ENCODE measurements around the gene MRAP. TPM values are rescaled to one million over a fixed set of nuclear protein-coding genes. Genes with fewer than 3 reads are reported as not detected.
"Not testable (repeated sequence)": the region's sequence is repeated elsewhere in the genome, so short reads cannot be mapped to it uniquely, and the experiment has no call there.

The MRAP gene
- polyA plus RNA-seq (ENCODE audit: insufficient read depth in 1 of 5, insufficient read length in 5 of 5, low replicate concordance in 1 of 5) = under 1 TPM in 2 of 5 donors, not detected in 3; 0.21 to 0.34 TPM
- long read RNA-seq, donor 1 = 0 reads
- long read RNA-seq, donor 2 = 0 reads
- long read RNA-seq, donor 3, partial matches to known transcripts = 38 of 38 reads
- long read RNA-seq, donor 3, other reads (novel, unspliced or antisense) = 0 of 38 reads
- long read RNA-seq, donor 4 = 0 reads
- long read RNA-seq, donor 5 = 0 reads
- long read RNA-seq, donor 6 = 0 reads
- long read RNA-seq, donor 7, partial matches to known transcripts = 9 of 9 reads
- long read RNA-seq, donor 7, other reads (novel, unspliced or antisense) = 0 of 9 reads
- long read RNA-seq, donor 8 = 0 reads

DNA sequence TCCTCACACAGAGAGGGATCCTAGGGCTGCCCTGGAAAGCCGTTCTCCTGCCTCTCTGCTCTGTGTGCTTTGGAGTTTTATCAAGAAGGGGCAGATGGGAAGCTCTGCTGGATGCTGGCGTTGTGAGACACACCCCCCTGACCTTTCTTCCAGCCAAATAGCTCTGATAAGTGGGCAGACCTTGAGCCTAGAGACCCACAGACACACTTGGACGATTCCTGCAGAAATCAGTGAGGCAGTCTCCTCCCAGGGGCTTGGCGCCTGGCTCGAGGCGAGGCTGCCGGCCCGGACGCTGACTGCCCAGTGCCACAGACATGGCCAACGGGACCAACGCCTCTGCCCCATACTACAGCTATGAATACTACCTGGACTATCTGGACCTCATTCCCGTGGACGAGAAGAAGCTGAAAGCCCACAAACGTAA lies at the start of gene MRAP:
MRAP (plus strand) TSS at position 198 of the 424 bp plus-strand sequence; CDS start at position 315, 117 bp downstream.
- no peak for DNase-seq

DNA sequence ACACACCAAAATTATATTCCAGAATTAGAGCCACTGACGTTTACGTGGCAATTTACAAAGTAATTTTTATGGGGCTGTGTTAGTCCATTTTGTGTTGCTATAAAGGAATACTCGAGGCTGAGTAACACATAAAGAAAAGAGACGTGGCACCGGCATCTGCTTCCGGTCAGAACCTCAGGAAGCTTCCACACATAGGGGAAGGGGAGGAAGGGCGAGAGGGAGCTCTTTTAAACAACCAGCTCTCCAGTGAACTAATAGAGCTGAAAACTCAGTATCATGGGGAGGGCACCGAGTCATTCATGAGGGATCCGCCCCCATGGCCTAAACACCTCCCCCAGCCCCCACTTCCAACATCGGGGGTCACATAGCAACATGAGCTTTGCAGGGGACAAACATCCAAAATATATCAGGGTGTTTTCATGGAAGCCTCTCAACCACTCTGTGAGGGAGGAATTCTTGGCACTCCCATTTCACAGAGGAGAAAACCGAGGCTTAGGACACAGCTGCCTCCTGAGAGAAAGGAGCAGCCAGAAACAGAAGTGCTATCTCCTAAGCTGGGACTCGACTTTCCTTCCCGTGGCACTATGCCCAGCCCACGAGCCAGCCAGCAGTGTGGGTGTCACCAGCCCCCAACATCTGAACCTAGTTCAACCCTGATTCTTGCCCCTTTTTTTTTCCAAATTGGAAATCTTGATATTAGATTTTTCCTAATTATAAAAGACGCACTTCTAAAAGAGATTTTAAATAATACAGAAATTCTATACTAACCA lies 49.0 kb upstream of the MRAP start:
- DNase-seq = no peak

- no peak for DNase-seq
Measured at GRCh38 chr21:32252136-32252535, 46.5 kb upstream of the MRAP start.

GRCh38 chr21:32253215-32253641 lies 45.4 kb upstream of the MRAP start:
- no peak for DNase-seq

DNA sequence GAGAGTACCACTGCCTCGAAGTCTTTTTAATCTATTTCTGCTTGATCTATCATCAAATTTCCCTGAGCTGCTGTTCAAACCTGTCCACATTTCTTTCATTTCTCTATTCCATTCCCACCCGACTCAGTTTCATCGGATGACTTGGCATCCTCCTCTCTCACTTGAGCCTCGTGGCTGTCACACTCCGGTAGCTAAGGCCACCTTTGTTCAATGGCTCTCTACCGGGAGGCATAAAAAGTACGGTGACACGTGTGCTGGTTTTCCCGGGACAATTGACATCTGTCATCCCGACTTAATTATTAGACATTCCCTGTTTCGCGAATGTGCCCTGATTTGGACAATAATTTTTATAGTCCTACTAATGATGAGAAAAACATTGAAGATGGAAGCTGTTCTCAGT lies 42.4 kb upstream of the MRAP start:
- DNase-seq = no peak

GRCh38 chr21:32256873-32257620 lies 41.6 kb upstream of the MRAP start:
- DNase-seq = peak; percentile 83 to 90

DNA sequence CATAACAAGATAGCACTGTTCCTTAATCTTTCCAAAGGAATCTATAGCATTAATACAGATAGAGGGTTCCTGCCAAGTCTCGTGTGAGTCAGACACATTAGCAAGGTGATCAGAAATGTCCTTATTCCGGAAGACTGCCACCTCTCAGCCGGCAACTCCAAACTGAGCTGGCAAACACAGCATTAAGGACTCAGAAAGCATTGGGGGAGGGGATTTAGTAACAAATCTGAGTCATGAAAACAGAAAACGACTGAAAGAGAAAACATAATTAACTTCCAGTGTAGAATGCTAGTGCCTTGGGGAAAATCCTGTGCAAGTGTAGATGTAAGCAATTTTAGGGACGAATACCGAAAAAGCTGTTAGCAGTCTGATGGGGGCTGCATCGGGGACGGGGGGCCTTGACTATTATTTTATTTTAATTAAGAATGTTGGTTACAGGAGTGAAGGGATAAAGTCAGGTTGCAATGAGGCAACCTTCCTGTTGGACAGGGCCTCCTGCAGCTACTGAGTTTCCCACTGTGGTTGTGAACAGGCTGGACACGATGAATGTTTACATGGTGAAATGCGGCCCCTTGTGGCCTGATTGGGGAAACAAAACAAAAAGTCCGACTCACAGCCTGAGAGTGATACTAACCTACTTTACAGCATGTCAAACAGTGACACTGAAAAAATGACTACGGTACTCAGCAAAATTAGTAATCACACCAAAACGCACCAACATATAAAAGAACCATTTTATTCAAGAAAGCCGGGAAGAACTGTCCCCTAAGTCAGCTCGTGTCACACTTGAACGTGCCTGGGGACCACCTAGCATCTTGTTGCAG lies 40.5 kb upstream of the MRAP start:
- peak; percentile 70 to 80 for DNase-seq

- DNase-seq = not testable (repeated sequence)
Measured at GRCh38 chr21:32258786-32259048, 39.9 kb upstream of the MRAP start.

DNA sequence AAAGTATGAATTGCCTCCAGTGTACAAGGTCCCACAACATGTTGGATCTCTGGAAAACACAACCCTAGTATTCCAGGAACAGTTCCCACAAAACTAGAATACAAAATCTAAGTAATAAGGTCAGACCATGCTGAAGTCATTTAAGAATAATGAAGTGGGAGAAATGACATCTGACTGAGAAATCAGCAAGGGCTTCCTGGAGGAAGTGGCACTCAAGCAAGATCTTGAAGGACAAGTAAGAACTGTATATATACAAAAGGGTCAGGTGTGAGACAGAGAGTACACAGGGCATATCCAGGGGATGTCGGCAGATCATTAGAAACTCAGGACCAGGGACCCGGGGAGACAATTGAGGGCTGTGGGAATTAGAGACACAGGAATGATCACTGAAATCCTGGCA lies 38.5 kb upstream of the MRAP start:
- no peak for DNase-seq

DNA sequence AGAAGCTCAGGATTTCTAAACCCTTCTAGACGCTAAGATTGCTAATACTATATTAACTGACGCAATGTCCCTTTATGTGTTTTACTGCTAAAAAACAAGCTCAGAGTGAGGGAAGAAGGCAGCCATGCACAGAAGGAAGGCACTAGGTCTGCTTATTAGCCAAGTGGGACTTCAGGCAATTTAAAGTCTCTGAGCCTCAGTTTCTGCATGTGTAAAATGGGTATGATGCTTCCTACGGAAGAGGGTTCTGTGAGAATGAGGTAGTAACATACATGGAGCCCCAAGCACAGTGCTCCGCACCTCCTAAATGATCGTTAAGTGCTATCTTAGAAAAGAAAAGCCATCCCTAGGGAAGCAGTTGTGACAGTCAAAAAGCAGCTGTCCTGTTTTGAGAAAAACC lies 36.7 kb upstream of the MRAP start:
- no peak for DNase-seq

GRCh38 chr21:32265321-32265720 lies 33.3 kb upstream of the MRAP start:
- not testable (repeated sequence) for DNase-seq

- no peak for DNase-seq
Measured at GRCh38 chr21:32270748-32271147, 27.9 kb upstream of the MRAP start.

DNA sequence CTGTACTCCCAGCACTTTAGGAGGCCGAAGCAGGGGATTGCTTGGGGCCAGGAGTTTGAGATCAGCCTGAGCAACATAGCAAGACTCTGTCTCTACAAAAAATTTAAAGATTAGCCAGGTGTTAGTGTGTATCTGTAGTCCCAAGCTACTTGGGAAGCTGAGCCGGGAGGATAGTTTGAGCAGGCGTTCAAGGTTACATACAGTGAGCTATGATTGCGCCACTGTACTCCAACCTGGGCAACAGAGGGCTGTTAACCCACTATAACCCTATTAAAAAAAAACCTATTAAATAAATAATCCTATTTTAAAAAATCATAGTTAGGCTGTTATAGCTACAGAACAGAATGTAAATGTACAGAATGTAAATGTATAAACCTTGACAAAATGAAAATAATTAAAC lies 22.0 kb upstream of the MRAP start:
- DNase-seq = no peak

GRCh38 chr21:32278103-32278502 lies 20.6 kb upstream of the MRAP start:
- DNase-seq = no peak

- peak; percentile 93 to 95 for DNase-seq
Measured at GRCh38 chr21:32278518-32279376, 19.9 kb upstream of the MRAP start, which contains the start of gene MIS18A. MIS18A (minus strand) TSS chr21:32279049; CDS start chr21:32279014, 35 bp downstream.

DNA sequence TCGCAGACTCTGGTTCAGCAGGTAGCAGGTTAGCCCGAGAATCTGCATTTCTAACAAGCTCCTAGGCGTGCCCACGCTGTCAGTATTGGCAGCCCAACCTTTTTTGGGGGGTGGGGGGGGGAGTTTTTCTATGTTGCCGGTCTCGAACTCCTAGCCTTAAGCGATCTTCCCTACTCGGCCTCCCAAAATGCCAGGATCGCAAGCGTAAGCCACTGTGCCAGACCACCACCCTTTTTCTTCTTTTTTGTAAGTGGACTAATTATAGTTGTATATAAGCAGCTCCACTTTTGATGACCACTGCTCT lies 19.3 kb upstream of the MRAP start:
- no peak for DNase-seq

DNA sequence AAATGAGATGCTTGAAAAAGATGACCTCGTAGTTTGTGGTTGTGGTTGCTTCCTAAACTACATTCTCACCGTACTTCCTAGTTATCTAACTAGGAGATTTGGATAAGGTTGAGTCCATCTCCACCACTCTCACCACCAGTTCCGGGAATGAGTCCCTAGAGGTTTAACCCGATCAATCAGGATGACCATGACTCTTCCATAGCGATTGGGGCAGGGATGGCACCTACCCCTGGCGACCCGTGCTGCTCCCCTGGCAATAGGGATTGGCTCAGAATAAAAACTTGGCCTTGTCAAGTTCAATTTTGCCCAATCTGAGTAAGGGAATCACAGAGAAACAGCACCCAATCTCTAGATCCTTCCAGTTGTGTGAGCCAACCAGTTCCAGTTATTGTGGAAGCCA lies 17.1 kb upstream of the MRAP start:
- DNase-seq = no peak

- DNase-seq = no peak
Measured at GRCh38 chr21:32282992-32283391, 15.7 kb upstream of the MRAP start.

- DNase-seq = no peak
Measured at GRCh38 chr21:32285476-32285875, 13.2 kb upstream of the MRAP start.

GRCh38 chr21:32297449-32297848 lies 1.2 kb upstream of the MRAP start:
- no peak for DNase-seq

GRCh38 chr21:32298148-32298559 lies 501 bp upstream of the MRAP start:
- peak in 1 of 2 donors; percentile 23 for DNase-seq

Measured in right lung (tissue), 10 donors.